ENCODE data around the gene PRAMEF17. TPM values are rescaled to one million over a fixed set of nuclear protein-coding genes. Genes with fewer than 3 reads are reported as not detected.
"Not testable (repeated sequence)": the region's sequence is repeated elsewhere in the genome, so short reads cannot be mapped to it uniquely, and the experiment has no call there.

The PRAMEF17 gene
- total RNA-seq, 2 donors from 2014 or later = not detected

GRCh38 chr1:13433694-13434358 lies 44.4 kb downstream of the PRAMEF17 start:
- intact Hi-C loops (cut with DNase I); DNase-seq; ATAC-seq: not testable (repeated sequence)

- ATAC-seq = peak in 1 of 2 donors; percentile 31
Measured at GRCh38 chr1:13435458-13435857, 46.0 kb downstream of the PRAMEF17 start.

GRCh38 chr1:13439104-13439783 lies 49.8 kb downstream of the PRAMEF17 start:
- ATAC-seq; intact Hi-C loops (cut with DNase I); DNase-seq: not testable (repeated sequence)

More at GRCh38 chr1:13435458-13435857, 46.0 kb downstream of the PRAMEF17 start:
- no peak for DNase-seq
- intact Hi-C loops (cut with DNase I) = no loop called here

Other genes with a start within 250 kb of the PRAMEF17 start
- gene PRAMEF26, start 233.6 kb upstream of the PRAMEF17 start, total RNA-seq = not detected
- not detected for gene HNRNPCL4, start 224.0 kb upstream of the PRAMEF17 start, total RNA-seq
- not detected for gene PRAMEF9, start 217.8 kb upstream of the PRAMEF17 start, total RNA-seq
- gene PRAMEF13, start 188.2 kb upstream of the PRAMEF17 start, total RNA-seq = not detected
- not detected for gene PRAMEF18, start 163.5 kb upstream of the PRAMEF17 start, total RNA-seq
- not detected for gene PRAMEF5, start 135.4 kb upstream of the PRAMEF17 start, total RNA-seq
- gene PRAMEF8, start 104.5 kb upstream of the PRAMEF17 start, total RNA-seq = not detected
- gene PRAMEF33, start 86.1 kb upstream of the PRAMEF17 start, total RNA-seq = not detected
- gene PRAMEF15, start 74.1 kb upstream of the PRAMEF17 start, total RNA-seq = not detected
- gene PRAMEF14, start 42.5 kb upstream of the PRAMEF17 start, total RNA-seq = not detected
- gene PRAMEF19, start 17.7 kb upstream of the PRAMEF17 start, total RNA-seq = not detected
- gene PRAMEF20, start 20.8 kb downstream of the PRAMEF17 start, total RNA-seq = not detected
- gene LRRC38, start 124.4 kb downstream of the PRAMEF17 start, total RNA-seq = 1 to 10 TPM in 1 of 2 donors, under 1 TPM in 1; 0.09 to 4.6 TPM
- 10 to 100 TPM; 14.3 to 25.8 TPM for gene PDPN, start 194.2 kb downstream of the PRAMEF17 start, total RNA-seq